Bronchial epithelial cell (primary cell): ENCODE results near the gene DYNC2LI1. TPM values are rescaled to one million over a fixed set of nuclear protein-coding genes. Genes with fewer than 3 reads are reported as not detected.

Experiments used
- DNase-seq: peaks from one replicate; pipeline ENCODE4 v3.0.0-alpha.2; 2010; ENCODE audit warnings: low read depth
- FAIRE-seq: peaks from 2 replicates; lab custom pipeline; 2011; peaks lifted over from hg19 to GRCh38; lab: Jason Lieb, UNC
- H3K27me3 ChIP-seq: 2 replicates; pipeline ENCODE4 v1.5.1; 2011; ENCODE audit warnings: low read length; ENCODE audit not compliant: control insufficient read depth, insufficient read depth
- H3K36me3 ChIP-seq: 2 replicates; pipeline ENCODE4 v1.5.1; 2011; ENCODE audit warnings: low read length; ENCODE audit not compliant: control insufficient read depth, insufficient read depth
- H3K4me3 ChIP-seq: 2 replicates; pipeline ENCODE4 v1.5.1; 2011; ENCODE audit warnings: mild to moderate bottlenecking, low read depth, low read length, control low read depth
- CTCF ChIP-seq: IDR thresholded peaks from 2 replicates; pipeline ENCODE4 v1.5.1; 2011; ENCODE audit warnings: mild to moderate bottlenecking, moderate library complexity, low read length, control low read depth, inconsistent platforms; ENCODE audit not compliant: insufficient read depth, severe bottlenecking
- total RNA-seq: library from RNA; depleted of rRNA; stranded (reverse); fragments of >200 nt; gene quantifications from 2 replicates; pipeline ENCODE4 v1.2.1, GENCODE V29; 2014

The DYNC2LI1 gene
- total RNA-seq, 1 donor from 2014 or later = 8.2 TPM

GRCh38 chr2:43853141-43854081 is 79.6 kb downstream of the DYNC2LI1 start:
- DNase-seq = no peak
- H3K36me3 ChIP-seq = no peaks in the 10 kb centered on the region
- H3K27me3 ChIP-seq = peaks cover 6% of the 10 kb centered on the region
- no peak for TF ChIP-seq CTCF
- FAIRE-seq = no peak
- H3K4me3 ChIP-seq = no peak overlapping the region

GRCh38 chr2:43854671-43855070 is 80.8 kb downstream of the DYNC2LI1 start:
- DNase-seq (no peak), FAIRE-seq (no peak)
- Histone ChIP-seq H3K4me3 (no peak overlapping the region), H3K36me3 (no peaks in the 10 kb centered on the region), H3K27me3 (peaks cover 6% of the 10 kb centered on the region)
- TF ChIP-seq CTCF = no peak

- peak; percentile 50 for FAIRE-seq
- peaks cover 6% of the 10 kb centered on the region for H3K27me3 ChIP-seq
- DNase-seq = no peak
- H3K36me3 ChIP-seq = no peaks in the 10 kb centered on the region
- no peak for TF ChIP-seq CTCF
- no peak overlapping the region for H3K4me3 ChIP-seq
Observed at GRCh38 chr2:43855292-43855691, 81.5 kb downstream of the DYNC2LI1 start.

Other genes with a start within 250 kb of the DYNC2LI1 start
- gene THADA, start 178.0 kb upstream of the DYNC2LI1 start, total RNA-seq = 22.1 and 25.8 TPM in 2 replicates
- 1.8 and 4.5 TPM in 2 replicates for gene PLEKHH2, start 136.8 kb upstream of the DYNC2LI1 start, total RNA-seq
- not detected in 2 replicates for gene C1GALT1C1L, start 97.6 kb upstream of the DYNC2LI1 start, total RNA-seq
- gene ABCG5, start 64.8 kb downstream of the DYNC2LI1 start, total RNA-seq = not detected in 2 replicates
- gene ABCG8, start 64.9 kb downstream of the DYNC2LI1 start, total RNA-seq = under 0.01 TPM in 1 of 2 replicates, not detected in the other
- gene LRPPRC, start 221.9 kb downstream of the DYNC2LI1 start, total RNA-seq = 50.4 and 70.3 TPM in 2 replicates